HUES64 (cell line): Measurements from ENCODE around the gene SCRG1.
A peak's percentile ranks its signal among the peaks of the same experiment; 100 is the strongest.

Experiments
- H3K27ac ChIP-seq: 2 replicates; pipeline ENCODE4 v1.7.0; 2013; ENCODE audit warnings: low read depth, low read length, inconsistent platforms
- H3K27me3 ChIP-seq: 2 replicates; pipeline ENCODE4 v1.6.1; 2013; ENCODE audit warnings: mild to moderate bottlenecking, low read length; ENCODE audit not compliant: insufficient read depth
- H3K36me3 ChIP-seq: 2 replicates; pipeline ENCODE4 v1.6.1; 2013; ENCODE audit warnings: mild to moderate bottlenecking, low read length; ENCODE audit not compliant: insufficient read depth
- H3K4me1 ChIP-seq: 2 replicates; pipeline ENCODE4 v1.6.1; 2013; ENCODE audit warnings: mild to moderate bottlenecking, low read length, moderate library complexity; ENCODE audit not compliant: insufficient read depth
- H3K4me3 ChIP-seq: 2 replicates; pipeline ENCODE4 v1.5.1; 2013; ENCODE audit warnings: mild to moderate bottlenecking, low read length, moderate library complexity
- H3K9ac ChIP-seq: 2 replicates; pipeline ENCODE4 v1.6.1; 2013; ENCODE audit warnings: mild to moderate bottlenecking, low read depth, low read length
- H3K9me3 ChIP-seq: 2 replicates; pipeline ENCODE4 v1.6.1; 2013; ENCODE audit warnings: low read depth, low read length; ENCODE audit not compliant: insufficient read depth
- WGBS: fragments of 150-250, 120-280 bp; methylation state at CpG from one replicate; pipeline ENCODE4 v1.1.7; 2013; ENCODE audit warnings: missing lambda C conversion rate; 5-methylcytosine and 5-hydroxymethylcytosine counted together

Gene SCRG1

GRCh38 chr4:173360587-173361221 is 38.2 kb downstream of the SCRG1 start:
- Histone ChIP-seq H3K27me3 (no peaks in the 10 kb centered on the region), H3K9ac (no peak overlapping the region), H3K36me3 (no peaks in the 10 kb centered on the region), H3K9me3 (no peaks in the 10 kb centered on the region), H3K27ac (no peak overlapping the region), H3K4me1 (no peaks in the 10 kb centered on the region), H3K4me3 (no peak overlapping the region)
- 65% methylated on average over 3 of the region's 5 CpGs for WGBS

- Histone ChIP-seq H3K9me3 (no peaks in the 10 kb centered on the region), H3K27me3 (no peaks in the 10 kb centered on the region), H3K4me1 (no peaks in the 10 kb centered on the region), H3K36me3 (no peaks in the 10 kb centered on the region), H3K9ac (no peak overlapping the region), H3K27ac (no peak overlapping the region), H3K4me3 (no peak overlapping the region)
- WGBS, result 72% methylated on average over 2 of the region's 2 CpGs
Observed at GRCh38 chr4:173357939-173358338, 41.0 kb downstream of the SCRG1 start.

GRCh38 chr4:173347467-173347866 is 51.4 kb downstream of the SCRG1 start:
- Histone ChIP-seq H3K4me3 (no peak overlapping the region), H3K27me3 (no peaks in the 10 kb centered on the region), H3K9me3 (no peaks in the 10 kb centered on the region), H3K27ac (no peak overlapping the region), H3K9ac (no peak overlapping the region), H3K4me1 (peaks cover 21% of the 10 kb centered on the region), H3K36me3 (no peaks in the 10 kb centered on the region)
- WGBS, result 93% methylated on average over 1 of the region's 1 CpG

GRCh38 chr4:173346074-173346473 is 52.8 kb downstream of the SCRG1 start:
- Histone ChIP-seq H3K27me3 (no peaks in the 10 kb centered on the region), H3K4me3 (no peak overlapping the region), H3K9me3 (no peaks in the 10 kb centered on the region), H3K9ac (no peak overlapping the region), H3K36me3 (no peaks in the 10 kb centered on the region), H3K4me1 (peaks cover 24% of the 10 kb centered on the region), H3K27ac (no peak overlapping the region)
- WGBS, result 69% methylated on average over 2 of the region's 2 CpGs

- Histone ChIP-seq H3K27ac (no peak overlapping the region), H3K4me1 (peaks cover 26% of the 10 kb centered on the region), H3K9me3 (no peaks in the 10 kb centered on the region), H3K9ac (no peak overlapping the region), H3K27me3 (no peaks in the 10 kb centered on the region), H3K4me3 (no peak overlapping the region), H3K36me3 (no peaks in the 10 kb centered on the region)
- WGBS, result 88% methylated on average over 1 of the region's 2 CpGs
Observed at GRCh38 chr4:173345648-173346047, 53.3 kb downstream of the SCRG1 start.

- Histone ChIP-seq H3K9me3 (no peaks in the 10 kb centered on the region), H3K4me3 (no peak overlapping the region; the same call in 1 of the 2 replicates), H3K27ac (no peak overlapping the region), H3K36me3 (no peaks in the 10 kb centered on the region), H3K4me1 (peaks cover 26% of the 10 kb centered on the region), H3K9ac (no peak overlapping the region), H3K27me3 (no peaks in the 10 kb centered on the region)
- 56% methylated on average over 2 of the region's 3 CpGs for WGBS
Observed at GRCh38 chr4:173343832-173344397, 55.0 kb downstream of the SCRG1 start.

- Histone ChIP-seq H3K36me3 (peaks cover 10% of the 10 kb centered on the region), H3K4me3 (no peak overlapping the region), H3K9ac (no peak overlapping the region), H3K27ac (no peak overlapping the region), H3K9me3 (no peaks in the 10 kb centered on the region), H3K4me1 (peaks cover 25% of the 10 kb centered on the region; the same call in 1 of the 2 replicates), H3K27me3 (no peaks in the 10 kb centered on the region)
- WGBS, result 92% methylated on average over 2 of the region's 2 CpGs
Observed at GRCh38 chr4:173337463-173337862, 61.5 kb downstream of the SCRG1 start.

- Histone ChIP-seq H3K27me3 (no peaks in the 10 kb centered on the region), H3K9ac (peak overlapping the region; percentile 100), H3K4me1 (peaks cover 25% of the 10 kb centered on the region; the same call in 1 of the 2 replicates), H3K9me3 (no peaks in the 10 kb centered on the region), H3K36me3 (peaks cover 33% of the 10 kb centered on the region), H3K4me3 (peak overlapping the region; percentile 97), H3K27ac (peak overlapping the region; percentile 97)
- 2% methylated on average over 51 of the region's 52 CpGs for WGBS
Observed at GRCh38 chr4:173334891-173335752, 63.8 kb downstream of the SCRG1 start.
